ENCODE measurements around the gene NMNAT2.

Gene NMNAT2

GRCh38 chr1:183308719-183309118 lies 109.5 kb downstream of the NMNAT2 start:
- DNase-seq (ENCODE audit: low read depth): no peak
- TF ChIP-seq CTCF (IDR thresholded peaks at IDR 0.05; ENCODE audit: low read length, missing control alignments): no peak
- no peak overlapping the region for H3K4me3 ChIP-seq (replicated peaks; ENCODE audit: low read depth, low read length)

GRCh38 chr1:183306317-183307042 lies 111.7 kb downstream of the NMNAT2 start:
- peak; percentile 42 for TF ChIP-seq CTCF (IDR thresholded peaks at IDR 0.05; ENCODE audit: low read length, missing control alignments)
- peak; percentile 16 for DNase-seq (ENCODE audit: low read depth)
- H3K4me3 ChIP-seq (replicated peaks; ENCODE audit: low read depth, low read length): no peak overlapping the region

- TF ChIP-seq CTCF (IDR thresholded peaks at IDR 0.05; ENCODE audit: low read length, missing control alignments): no peak
- no peak overlapping the region for H3K4me3 ChIP-seq (replicated peaks; ENCODE audit: low read depth, low read length)
- no peak for DNase-seq (ENCODE audit: low read depth)
These were observed 113.6 kb downstream of the NMNAT2 start for GRCh38 chr1:183304440-183305107.

- peak; percentile 26 for DNase-seq (ENCODE audit: low read depth)
- H3K4me3 ChIP-seq (replicated peaks; ENCODE audit: low read depth, low read length): no peak overlapping the region
- TF ChIP-seq CTCF (IDR thresholded peaks at IDR 0.05; ENCODE audit: low read length, missing control alignments): no peak
These were observed 114.3 kb downstream of the NMNAT2 start for GRCh38 chr1:183303901-183304300.

- no peak for TF ChIP-seq CTCF (IDR thresholded peaks at IDR 0.05; ENCODE audit: low read length, missing control alignments)
- no peak overlapping the region for H3K4me3 ChIP-seq (replicated peaks; ENCODE audit: low read depth, low read length)
- no peak for DNase-seq (ENCODE audit: low read depth)
These were observed 114.9 kb downstream of the NMNAT2 start for GRCh38 chr1:183303323-183303645.

- H3K4me3 ChIP-seq (replicated peaks; ENCODE audit: low read depth, low read length): no peak overlapping the region
- DNase-seq (ENCODE audit: low read depth): no peak
- no peak for TF ChIP-seq CTCF (IDR thresholded peaks at IDR 0.05; ENCODE audit: low read length, missing control alignments)
These were observed 115.5 kb downstream of the NMNAT2 start for GRCh38 chr1:183302452-183303322.

Measured in fibroblast of pulmonary artery (primary cell).